Measurements from ENCODE around the gene SIRT2. TPM values are rescaled to one million over a fixed set of nuclear protein-coding genes. Genes with fewer than 3 reads are reported as not detected.

The SIRT2 gene
- total RNA-seq, 1 experiment from 2014 or later, result 51.7 TPM

DNA sequence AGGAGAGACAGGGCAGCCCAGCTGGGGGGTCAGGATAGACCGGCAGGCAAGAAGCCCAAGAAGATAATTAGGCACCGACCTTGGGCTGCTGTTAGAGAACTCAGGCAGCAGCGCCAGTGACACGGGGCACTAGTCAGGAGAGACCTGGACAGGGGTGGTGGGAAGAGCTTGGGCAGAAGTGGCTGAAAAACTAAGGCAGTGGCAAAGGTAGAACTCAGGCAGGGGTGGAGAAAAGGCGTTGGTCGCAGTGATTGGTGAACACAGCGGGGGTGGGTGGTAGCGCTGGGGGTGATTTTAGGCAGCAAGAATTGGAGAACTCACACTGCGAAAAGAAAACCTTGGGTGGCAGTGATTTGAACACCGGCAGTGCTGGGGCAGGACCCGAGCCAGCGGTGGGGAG is 8.3 kb upstream of the SIRT2 start:
- BruUV-seq (replicated peaks), result no TSS peak
- no peaks in the 10 kb centered on the region for H3K27me3 Mint-ChIP-seq (ENCODE audit: unreplicated experiment)
- peaks cover 9% of the 10 kb centered on the region for H3K9me3 Mint-ChIP-seq (ENCODE audit: low read depth, unreplicated experiment)
- H3K27ac Mint-ChIP-seq (ENCODE audit: unreplicated experiment), result peak overlapping the region; percentile 7
- H3K4me1 Mint-ChIP-seq (ENCODE audit: low read depth, unreplicated experiment), result peaks cover 7% of the 10 kb centered on the region
- DNase-seq, result no peak
- intact Hi-C loops (cut with micrococcal nuclease; ENCODE audit: unreplicated experiment), result no loop called here
- peaks cover 50% of the 10 kb centered on the region for H3K36me3 Mint-ChIP-seq (ENCODE audit: insufficient read depth, unreplicated experiment)
- CTCF ChIA-PET, result interaction anchor here (0.7 kb wide), 1 partner anchor 379 kb away, joined by 7 read pairs; no protein-coding TSS in a partner anchor
- H3K4me3 Mint-ChIP-seq (ENCODE audit: low read depth, unreplicated experiment), result no peak overlapping the region
- TF ChIP-seq, protein P1, sequence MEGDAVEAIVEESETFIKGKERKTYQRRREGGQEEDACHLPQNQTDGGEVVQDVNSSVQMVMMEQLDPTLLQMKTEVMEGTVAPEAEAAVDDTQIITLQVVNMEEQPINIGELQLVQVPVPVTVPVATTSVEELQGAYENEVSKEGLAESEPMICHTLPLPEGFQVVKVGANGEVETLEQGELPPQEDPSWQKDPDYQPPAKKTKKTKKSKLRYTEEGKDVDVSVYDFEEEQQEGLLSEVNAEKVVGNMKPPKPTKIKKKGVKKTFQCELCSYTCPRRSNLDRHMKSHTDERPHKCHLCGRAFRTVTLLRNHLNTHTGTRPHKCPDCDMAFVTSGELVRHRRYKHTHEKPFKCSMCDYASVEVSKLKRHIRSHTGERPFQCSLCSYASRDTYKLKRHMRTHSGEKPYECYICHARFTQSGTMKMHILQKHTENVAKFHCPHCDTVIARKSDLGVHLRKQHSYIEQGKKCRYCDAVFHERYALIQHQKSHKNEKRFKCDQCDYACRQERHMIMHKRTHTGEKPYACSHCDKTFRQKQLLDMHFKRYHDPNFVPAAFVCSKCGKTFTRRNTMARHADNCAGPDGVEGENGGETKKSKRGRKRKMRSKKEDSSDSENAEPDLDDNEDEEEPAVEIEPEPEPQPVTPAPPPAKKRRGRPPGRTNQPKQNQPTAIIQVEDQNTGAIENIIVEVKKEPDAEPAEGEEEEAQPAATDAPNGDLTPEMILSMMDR (IDR thresholded peaks at IDR 0.05; ENCODE audit: unreplicated experiment), result no peak

DNA sequence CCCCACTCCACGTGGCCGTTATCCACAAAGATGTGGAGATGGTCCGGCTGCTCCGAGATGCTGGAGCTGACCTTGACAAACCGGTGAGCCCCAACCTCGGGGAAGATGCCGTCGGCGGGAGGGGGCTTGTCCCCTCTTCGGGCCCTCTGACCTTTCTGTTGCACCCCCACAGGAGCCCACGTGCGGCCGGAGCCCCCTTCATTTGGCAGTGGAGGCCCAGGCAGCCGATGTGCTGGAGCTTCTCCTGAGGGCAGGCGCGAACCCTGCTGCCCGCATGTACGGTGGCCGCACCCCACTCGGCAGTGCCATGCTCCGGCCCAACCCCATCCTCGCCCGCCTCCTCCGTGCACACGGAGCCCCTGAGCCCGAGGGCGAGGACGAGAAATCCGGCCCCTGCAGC is 7.8 kb upstream of the SIRT2 start:
- no peak for DNase-seq

DNA sequence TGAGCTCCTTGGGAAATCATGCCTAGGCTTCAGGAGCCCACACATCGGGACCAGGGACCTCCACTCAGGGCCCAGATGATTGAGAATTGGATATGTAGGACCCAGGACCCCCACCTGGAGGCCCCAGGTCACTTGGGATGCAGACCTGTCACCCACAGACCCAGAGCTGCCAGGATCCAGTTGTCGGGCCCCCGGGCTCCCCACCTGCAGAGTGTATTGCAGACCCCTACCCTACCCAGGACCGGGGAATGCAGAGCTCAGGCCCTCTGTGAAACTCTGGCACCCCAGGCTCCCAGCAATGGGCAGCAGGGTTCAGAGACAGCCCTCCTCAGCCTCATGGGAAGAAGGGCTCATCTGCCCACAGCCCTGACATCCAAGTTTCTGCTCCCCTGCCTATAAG is 6.2 kb upstream of the SIRT2 start:
- no peak overlapping the region for H3K27ac Mint-ChIP-seq (ENCODE audit: unreplicated experiment)
- peaks cover 64% of the 10 kb centered on the region for H3K36me3 Mint-ChIP-seq (ENCODE audit: insufficient read depth, unreplicated experiment)
- CTCF ChIA-PET, result interaction anchor here (0.7 kb wide), 1 partner anchor 106 kb away, joined by 4 read pairs; no protein-coding TSS in a partner anchor
- TF ChIP-seq, protein P1 (IDR thresholded peaks at IDR 0.05; ENCODE audit: unreplicated experiment), result no peak
- no peak overlapping the region for H3K4me3 Mint-ChIP-seq (ENCODE audit: low read depth, unreplicated experiment)
- intact Hi-C loops (cut with micrococcal nuclease; ENCODE audit: unreplicated experiment), result no loop called here
- no peaks in the 10 kb centered on the region for H3K27me3 Mint-ChIP-seq (ENCODE audit: unreplicated experiment)
- BruUV-seq (replicated peaks), result no TSS peak
- no peak for DNase-seq
- H3K4me1 Mint-ChIP-seq (ENCODE audit: low read depth, unreplicated experiment), result peaks cover 13% of the 10 kb centered on the region
- H3K9me3 Mint-ChIP-seq (ENCODE audit: low read depth, unreplicated experiment), result peaks cover 9% of the 10 kb centered on the region

More for the DNA sequence above, 7.8 kb upstream of the SIRT2 start:
- H3K9me3 Mint-ChIP-seq (ENCODE audit: low read depth, unreplicated experiment), result peaks cover 9% of the 10 kb centered on the region
- TF ChIP-seq, protein P1 (IDR thresholded peaks at IDR 0.05; ENCODE audit: unreplicated experiment), result no peak
- H3K36me3 Mint-ChIP-seq (ENCODE audit: insufficient read depth, unreplicated experiment), result peaks cover 50% of the 10 kb centered on the region
- H3K4me1 Mint-ChIP-seq (ENCODE audit: low read depth, unreplicated experiment), result peaks cover 7% of the 10 kb centered on the region
- H3K27ac Mint-ChIP-seq (ENCODE audit: unreplicated experiment), result peak overlapping the region; percentile 7
- CTCF ChIA-PET, result interaction anchor here (0.6 kb wide), 1 partner anchor 221 kb away, joined by 6 read pairs; no protein-coding TSS in a partner anchor
- intact Hi-C loops (cut with micrococcal nuclease; ENCODE audit: unreplicated experiment), result no loop called here
- no peak overlapping the region for H3K4me3 Mint-ChIP-seq (ENCODE audit: low read depth, unreplicated experiment)
- BruUV-seq (replicated peaks), result no TSS peak
- H3K27me3 Mint-ChIP-seq (ENCODE audit: unreplicated experiment), result no peaks in the 10 kb centered on the region

DNA sequence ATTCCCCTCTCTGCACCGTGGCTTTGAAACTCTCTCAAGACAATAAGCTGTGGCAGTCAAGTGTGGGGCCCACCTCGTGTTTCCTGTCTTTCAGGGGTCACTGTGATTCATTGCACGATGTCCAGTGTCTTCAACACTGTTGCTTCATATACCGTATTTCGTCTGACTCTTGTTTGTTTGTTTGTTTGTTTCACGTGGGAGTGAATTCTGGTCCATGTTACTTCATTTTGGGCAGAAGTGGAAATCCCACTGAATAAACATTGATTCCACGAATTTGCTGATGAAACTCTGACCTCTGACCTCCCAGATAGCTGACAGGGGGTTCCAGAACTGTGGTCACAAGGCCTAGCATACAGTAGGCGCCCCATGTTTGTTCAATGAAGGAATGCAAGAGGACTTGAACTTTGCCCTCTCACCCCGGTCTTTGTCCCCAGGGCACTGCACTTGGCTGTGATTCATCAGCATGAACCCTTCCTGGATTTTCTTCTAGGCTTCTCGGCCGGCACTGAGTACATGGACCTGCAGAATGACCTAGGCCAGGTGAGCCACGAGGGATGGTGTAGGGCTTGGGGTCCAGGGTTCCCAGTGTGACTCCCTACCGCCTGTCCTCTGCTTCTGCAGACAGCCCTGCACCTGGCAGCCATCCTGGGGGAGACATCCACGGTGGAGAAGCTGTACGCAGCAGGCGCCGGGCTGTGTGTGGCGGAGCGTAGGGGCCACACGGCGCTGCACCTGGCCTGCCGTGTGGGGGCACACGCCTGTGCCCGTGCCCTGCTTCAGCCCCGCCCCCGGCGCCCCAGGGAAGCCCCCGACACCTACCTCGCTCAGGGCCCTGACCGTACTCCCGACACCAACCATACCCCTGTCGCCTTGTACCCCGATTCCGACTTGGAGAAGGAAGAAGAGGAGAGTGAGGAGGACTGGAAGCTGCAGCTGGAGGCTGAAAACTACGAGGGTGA is 5.4 kb upstream of the SIRT2 start:
- Mint-ChIP-seq H3K36me3 (ENCODE audit: insufficient read depth, unreplicated experiment) (peaks cover 72% of the 10 kb centered on the region), H3K9me3 (ENCODE audit: low read depth, unreplicated experiment) (peaks cover 9% of the 10 kb centered on the region), H3K27me3 (ENCODE audit: unreplicated experiment) (no peaks in the 10 kb centered on the region), H3K4me1 (ENCODE audit: low read depth, unreplicated experiment) (peaks cover 17% of the 10 kb centered on the region), H3K4me3 (ENCODE audit: low read depth, unreplicated experiment) (no peak overlapping the region), H3K27ac (ENCODE audit: unreplicated experiment) (no peak overlapping the region)
- BruUV-seq (replicated peaks), result no TSS peak
- CTCF ChIA-PET, result no interaction called here
- TF ChIP-seq, protein P1 (IDR thresholded peaks at IDR 0.05; ENCODE audit: unreplicated experiment), result no peak
- intact Hi-C loops (cut with micrococcal nuclease; ENCODE audit: unreplicated experiment), result no loop called here
- no peak for DNase-seq
